LNCAP (cell line): ENCODE results near the gene PLEKHG4B.

Experiments
- CTCF ChIP-seq: fragments of 450-650 bp; IDR thresholded peaks from 2 replicates; pipeline ENCODE4 v1.5.1; 2017; ENCODE audit warnings: mild to moderate bottlenecking

The PLEKHG4B gene

GRCh38 chr5:178110-178509, 86.1 kb downstream of the PLEKHG4B start:
- TF ChIP-seq CTCF, result no peak

GRCh38 chr5:179401-179800, 87.4 kb downstream of the PLEKHG4B start:
- TF ChIP-seq CTCF, result no peak

GRCh38 chr5:180286-180918, 88.4 kb downstream of the PLEKHG4B start:
- TF ChIP-seq CTCF, result no peak

- no peak for TF ChIP-seq CTCF
Observed at GRCh38 chr5:181160-181559, 89.2 kb downstream of the PLEKHG4B start.

- no peak for TF ChIP-seq CTCF
Observed at GRCh38 chr5:181566-181965, 89.6 kb downstream of the PLEKHG4B start.

GRCh38 chr5:182126-182525, 90.2 kb downstream of the PLEKHG4B start:
- no peak for TF ChIP-seq CTCF

- TF ChIP-seq CTCF, result no peak
Observed at GRCh38 chr5:184471-184870, 92.5 kb downstream of the PLEKHG4B start.
